CD14-positive monocyte (primary cell): ENCODE data around the gene TNFRSF4. TPM values are rescaled to one million over a fixed set of nuclear protein-coding genes. Genes with fewer than 3 reads are reported as not detected.

ENCODE experiments used
- DNase-seq, 3 donors: peaks; one replicate each; pipeline ENCODE4 v3.0.0-alpha.2; 2011 to 2022
- H2AFZ ChIP-seq: 2 replicates; pipeline ENCODE4 v1.6.0; 2012; ENCODE audit warnings: mild to moderate bottlenecking, low read depth, low read length, inconsistent platforms; ENCODE audit not compliant: insufficient read depth, poor library complexity, severe bottlenecking
- H3K27ac ChIP-seq, 2 donors: 1 replicate in 1 of 2; 2 replicates in 1 of 2; pipeline ENCODE4 v1.5.1; 2012 to 2013; ENCODE audit warnings: low read length in 2 of 2, control low read depth in 1 of 2, inconsistent platforms in 1 of 2, low read depth in 1 of 2, mild to moderate bottlenecking in 1 of 2
- H3K27me3 ChIP-seq, 2 donors: one replicate each; pipeline versions ENCODE4 v1.6.0 to v1.6.1; 2011 to 2013; ENCODE audit warnings: low read length in 2 of 2; ENCODE audit not compliant: control insufficient read depth in 2 of 2, insufficient read depth in 2 of 2
- H3K36me3 ChIP-seq, 2 donors: replicated peaks in 1 of 2; 1 replicate in 1 of 2; 2 replicates in 1 of 2; pipeline versions ENCODE4 v1.5.1 to v1.6.1; 2012 to 2013; ENCODE audit warnings: low read length in 2 of 2, control low read depth in 1 of 2, inconsistent platforms in 1 of 2, mild to moderate bottlenecking in 1 of 2; ENCODE audit not compliant: insufficient read depth in 2 of 2, control insufficient read depth in 1 of 2
- H3K4me1 ChIP-seq, 2 donors: 1 replicate in 1 of 2; 2 replicates in 1 of 2; pipeline versions ENCODE4 v1.5.1 to v1.6.1; 2012 to 2013; ENCODE audit warnings: low read length in 2 of 2, control low read depth in 1 of 2, inconsistent platforms in 1 of 2, mild to moderate bottlenecking in 1 of 2, moderate library complexity in 1 of 2; ENCODE audit not compliant: insufficient read depth in 2 of 2, control insufficient read depth in 1 of 2
- H3K4me2 ChIP-seq: replicated peaks from 2 replicates; pipeline ENCODE3; 2012; ENCODE audit warnings: low read length, moderate library complexity, mild to moderate bottlenecking; ENCODE audit not compliant: poor library complexity, severe bottlenecking; ENCODE audit errors: extremely low read depth
- H3K4me3 ChIP-seq, 3 experiments: fragments of 200-600 bp in 1 of 3; sonication (generic) in 1 of 3; replicated peaks in 1 of 3; 1 replicate in 2 of 3; 2 replicates in 1 of 3; pipeline ENCODE4 v1.5.1; 2011 to 2013; ENCODE audit warnings: low read length in 3 of 3, mild to moderate bottlenecking in 3 of 3, control low read depth in 2 of 3, low read depth in 2 of 3, inconsistent platforms in 1 of 3, moderate library complexity in 1 of 3
- H3K79me2 ChIP-seq: 2 replicates; pipeline ENCODE4 v1.6.0; 2012; ENCODE audit warnings: mild to moderate bottlenecking, control low read depth, inconsistent platforms, low read length, moderate library complexity; ENCODE audit not compliant: insufficient read depth
- H3K9ac ChIP-seq: 2 replicates; pipeline ENCODE4 v1.6.0; 2017; ENCODE audit warnings: low read length, mild to moderate bottlenecking; ENCODE audit not compliant: insufficient read depth, poor library complexity, severe bottlenecking
- H3K9me3 ChIP-seq, 2 donors: replicated peaks in 1 of 2; 1 replicate in 1 of 2; 2 replicates in 1 of 2; pipeline versions ENCODE4 v1.5.1 to v1.6.1; 2012 to 2013; ENCODE audit warnings: low read length in 2 of 2, control low read depth in 1 of 2; ENCODE audit not compliant: control insufficient read depth in 1 of 2, insufficient read depth in 1 of 2
- H4K20me1 ChIP-seq: 2 replicates; pipeline ENCODE4 v1.6.0; 2012; ENCODE audit warnings: mild to moderate bottlenecking, low read length, control low read depth, moderate library complexity; ENCODE audit not compliant: insufficient read depth
- H3K27ac Mint-ChIP-seq, 7 donors: one replicate each; pipeline ENCODE4 v1.8.0; 2020; ENCODE audit warnings: mild to moderate bottlenecking in 7 of 7, mixed read lengths in 7 of 7, moderate library complexity in 6 of 7, inconsistent platforms in 2 of 7
- H3K27me3 Mint-ChIP-seq, 3 donors: one replicate each; pipeline ENCODE4 v1.8.0; 2021 to 2022; ENCODE audit warnings: low read depth in 3 of 3, mild to moderate bottlenecking in 3 of 3, mixed read lengths in 3 of 3, moderate library complexity in 3 of 3, inconsistent platforms in 1 of 3
- H3K36me3 Mint-ChIP-seq, 2 donors: one replicate each; pipeline ENCODE4 v1.8.0; 2020; ENCODE audit warnings: mixed read lengths in 2 of 2, inconsistent platforms in 1 of 2, mild to moderate bottlenecking in 1 of 2
- H3K4me1 Mint-ChIP-seq: one replicate; pipeline ENCODE4 v1.8.0; 2020; ENCODE audit warnings: mild to moderate bottlenecking, mixed read lengths
- H3K4me3 Mint-ChIP-seq, 2 donors: one replicate each; pipeline ENCODE4 v1.8.0; 2020; ENCODE audit warnings: mild to moderate bottlenecking in 2 of 2, mixed read lengths in 2 of 2, moderate library complexity in 1 of 2
- H3K9me3 Mint-ChIP-seq, 7 donors: one replicate each; pipeline ENCODE4 v1.8.0; 2020 to 2022; ENCODE audit warnings: mixed read lengths in 7 of 7, mild to moderate bottlenecking in 6 of 7, moderate library complexity in 6 of 7, inconsistent platforms in 2 of 7
- CTCF ChIP-seq: fragments of 200-600 bp; IDR thresholded peaks from one replicate; pipeline ENCODE4 v1.8.0; 2022; ENCODE audit warnings: antibody characterized with exemption, mild to moderate bottlenecking
- WGBS: methylation state at CpG from one replicate; pipeline ENCODE4 v1.1.5; 2013; ENCODE audit warnings: missing lambda C conversion rate; ENCODE audit not compliant: insufficient coverage; 5-methylcytosine and 5-hydroxymethylcytosine counted together
- intact Hi-C, 2 donors: fragments of 100-400 bp; cut with micrococcal nuclease; formaldehyde crosslinking; loops; one replicate each; pipeline versions ENCODE4 v1.15.0 to v1.15.1; 2023
- polyA plus RNA-seq, 3 donors: library from polyadenylated mRNA; depleted of rRNA in 1 of 3; unstranded in 2 of 3; stranded (reverse) in 1 of 3; fragments of 300-500 nt in 2 of 3; fragments of >200 nt in 1 of 3; fragmentation: Illumina TruSeq in 2 of 3; gene quantifications; 1 replicate in 2 of 3; 2 replicates in 1 of 3; pipeline ENCODE4 v1.2.3, GENCODE V29; 2012 to 2021

TNFRSF4 gene
- polyA plus RNA-seq, 3 donors: 0.05 TPM; not detected in 2

GRCh38 chr1:1254667-1254998 lies 40.7 kb upstream of the TNFRSF4 start:
- intact Hi-C loops: no loop called here
- Mint-ChIP-seq H3K36me3 (peaks cover 51 to 71% of the 10 kb centered on the region in 2 donors), H3K27me3 (peaks cover 0 to 2% (median 0%) of the 10 kb centered on the region in 3 donors), H3K4me3 (no peak overlapping the region), H3K4me1 (peaks cover 3% of the 10 kb centered on the region), H3K27ac (no peak overlapping the region), H3K9me3 (no peaks in the 10 kb centered on the region)
- H3K4me3 ChIP-seq: no peak overlapping the region
- peaks cover 48 to 67% of the 10 kb centered on the region in 2 donors for H3K36me3 ChIP-seq
- no peak for TF ChIP-seq CTCF
- no peak overlapping the region for H3K9ac ChIP-seq
- peaks cover 4% of the 10 kb centered on the region for H3K79me2 ChIP-seq
- H4K20me1 ChIP-seq: peaks cover 72% of the 10 kb centered on the region
- WGBS: 97% methylated on average over 20 of the region's 21 CpGs
- no peak for DNase-seq
- H3K27ac ChIP-seq: no peak overlapping the region
- H3K4me1 ChIP-seq: peaks cover under 1% of the 10 kb centered on the region in 2 donors
- H2AFZ ChIP-seq: no peak overlapping the region
- no peak overlapping the region for H3K4me2 ChIP-seq
- no peaks in the 10 kb centered on the region for H3K27me3 ChIP-seq
- no peaks in the 10 kb centered on the region for H3K9me3 ChIP-seq

- no peak for TF ChIP-seq CTCF
- no peaks in the 10 kb centered on the region for H3K9me3 Mint-ChIP-seq
- Histone ChIP-seq H3K27me3 (no peaks in the 10 kb centered on the region), H2AFZ (no peak overlapping the region), H4K20me1 (peaks cover 67% of the 10 kb centered on the region), H3K36me3 (peaks cover 43 to 62% of the 10 kb centered on the region in 2 donors), H3K4me2 (no peak overlapping the region), H3K4me3 (no peak overlapping the region), H3K9me3 (no peaks in the 10 kb centered on the region), H3K27ac (no peak overlapping the region), H3K4me1 (no peaks in the 10 kb centered on the region), H3K79me2 (peaks cover 4% of the 10 kb centered on the region), H3K9ac (no peak overlapping the region)
- H3K4me1 Mint-ChIP-seq: no peaks in the 10 kb centered on the region
- DNase-seq: no peak
- no peaks in the 10 kb centered on the region for H3K27me3 Mint-ChIP-seq
- no peak overlapping the region for H3K4me3 Mint-ChIP-seq
- 98% methylated on average over 28 of the region's 50 CpGs for WGBS
- H3K36me3 Mint-ChIP-seq: peaks cover 46 to 66% of the 10 kb centered on the region in 2 donors
- H3K27ac Mint-ChIP-seq: no peak overlapping the region
- intact Hi-C loops: no loop called here
These were observed 40.2 kb upstream of the TNFRSF4 start for GRCh38 chr1:1253972-1254666.
